Iris pigment epithelial cell (primary cell): ENCODE results near the gene CSF2RB.

Experiments used
- DNase-seq: peaks from one replicate; pipeline ENCODE4 v3.0.0-alpha.2; 2011; ENCODE audit warnings: low read depth

Gene CSF2RB

DNA sequence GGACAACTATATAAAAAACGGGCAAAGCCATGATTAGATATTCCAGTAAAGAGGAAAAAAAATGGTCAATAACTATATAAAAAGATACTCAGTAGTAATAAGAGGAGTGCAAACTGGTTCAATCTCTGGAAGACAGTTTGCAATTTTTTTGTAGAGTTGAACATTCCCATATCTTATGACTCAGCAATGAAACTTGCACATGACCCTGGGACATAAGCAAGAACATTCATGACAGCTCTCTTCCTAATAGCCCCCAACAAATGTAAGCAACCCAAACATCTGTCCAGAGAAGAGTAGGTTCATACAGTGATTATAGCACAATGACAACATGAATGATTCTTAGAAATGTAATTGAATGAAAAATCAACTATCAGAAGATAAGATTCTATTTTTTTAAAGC, 21.8 kb upstream of the CSF2RB start:
- DNase-seq: peak; percentile 6

DNA sequence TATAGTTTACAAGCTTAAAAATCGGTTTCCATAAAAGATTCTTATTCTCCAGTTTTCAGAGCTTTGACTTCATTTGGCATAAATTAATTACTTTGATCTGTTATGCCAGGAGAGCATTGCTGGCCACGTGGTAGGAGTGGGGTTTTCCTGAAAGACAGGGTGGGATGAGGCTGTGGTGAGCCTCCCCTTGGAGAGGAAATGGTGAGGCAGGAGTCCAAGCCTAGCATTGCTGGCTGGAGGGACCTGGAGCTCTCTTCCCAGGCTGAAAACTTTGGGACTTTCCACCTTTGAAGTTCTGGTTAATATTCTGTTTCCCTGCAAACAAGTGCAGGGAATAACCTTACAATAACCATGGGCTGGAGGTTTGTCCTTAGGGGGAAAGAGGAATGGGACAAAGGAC, 21.1 kb upstream of the CSF2RB start:
- no peak for DNase-seq

DNA sequence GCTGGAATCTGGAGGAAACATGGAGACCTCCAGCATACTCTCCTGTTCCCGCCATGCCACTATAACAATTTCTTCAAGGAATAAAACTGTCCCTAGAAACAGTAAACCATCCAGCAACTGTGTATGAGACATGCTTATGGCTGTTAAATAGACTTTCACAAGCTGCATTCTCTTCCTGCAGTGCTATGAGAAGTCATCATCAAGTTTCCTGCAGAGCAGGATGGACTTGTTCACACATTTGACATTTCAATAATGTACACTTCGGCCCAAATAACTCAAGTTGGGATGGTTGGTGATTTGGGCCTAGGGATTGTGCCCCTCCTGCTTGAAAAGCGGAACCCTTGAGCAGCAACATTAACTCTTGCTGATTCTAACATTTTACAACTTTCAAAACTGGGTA, 20.2 kb upstream of the CSF2RB start:
- no peak for DNase-seq

GRCh38 chr22:36894266-36894665, 19.2 kb upstream of the CSF2RB start:
- no peak for DNase-seq

- DNase-seq: no peak
Measured at GRCh38 chr22:36897611-36898010, 15.8 kb upstream of the CSF2RB start.

- DNase-seq: no peak
Measured at GRCh38 chr22:36898690-36899089, 14.7 kb upstream of the CSF2RB start.

DNA sequence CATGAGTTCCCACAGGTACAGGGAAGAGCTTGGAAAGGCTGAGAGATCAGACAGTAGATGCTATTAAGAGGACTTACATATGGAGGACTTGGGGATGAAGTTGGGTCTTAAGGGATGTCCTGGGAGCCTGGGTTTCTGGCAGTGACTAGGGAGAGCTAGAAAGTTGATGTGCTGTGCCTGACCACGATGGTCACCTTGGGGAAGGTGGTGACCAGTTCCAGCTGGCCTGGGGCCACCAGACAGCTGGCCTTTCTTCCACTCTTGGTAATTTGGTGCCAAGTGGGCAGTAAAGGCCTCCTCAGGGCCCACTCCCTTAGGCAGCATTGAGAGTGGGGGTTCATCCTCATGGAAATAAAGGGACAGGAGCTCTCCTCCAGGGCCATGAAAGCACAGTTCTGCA, 13.9 kb upstream of the CSF2RB start:
- DNase-seq: no peak

DNA sequence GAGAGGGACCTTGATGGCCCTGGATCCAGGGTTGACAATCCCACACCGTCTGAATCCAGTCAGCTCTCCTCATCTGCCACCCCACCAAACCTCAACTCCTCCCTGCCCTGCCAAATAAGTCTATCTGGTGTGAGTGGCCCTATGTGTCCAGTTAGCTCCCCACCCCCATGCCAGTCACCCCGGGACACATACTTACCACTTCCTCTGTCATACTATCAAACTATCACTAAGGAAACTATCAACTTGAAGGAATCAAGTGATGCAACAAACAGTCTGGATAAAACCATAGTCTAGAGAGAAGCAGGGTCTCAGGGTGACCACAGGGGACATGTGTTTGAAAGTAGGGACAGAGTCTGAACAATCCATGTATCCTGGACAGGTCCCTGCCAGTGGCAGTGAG, 13.2 kb upstream of the CSF2RB start:
- DNase-seq: no peak

DNA sequence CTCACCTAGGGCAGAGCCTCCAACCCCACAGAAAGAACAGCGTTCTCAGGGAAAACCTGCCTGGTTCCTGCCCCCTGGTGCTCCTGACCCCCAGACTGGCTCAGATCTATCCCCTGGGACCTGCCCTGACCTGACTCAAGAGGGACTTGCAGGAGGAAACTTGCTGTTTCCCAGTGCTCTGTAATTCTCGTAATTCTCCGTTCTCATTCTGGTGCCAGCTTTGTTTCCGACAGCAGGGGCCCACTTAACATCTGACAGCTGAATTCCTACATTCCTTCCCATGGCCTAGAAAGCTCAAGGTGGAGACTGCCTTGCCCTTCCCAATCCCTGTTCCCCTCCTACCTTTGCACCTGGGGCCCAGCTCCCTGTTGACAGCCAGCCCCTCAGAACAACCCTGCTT, 12.5 kb upstream of the CSF2RB start:
- no peak for DNase-seq

- DNase-seq: no peak
Measured at GRCh38 chr22:36901411-36902142, 11.9 kb upstream of the CSF2RB start.

DNA sequence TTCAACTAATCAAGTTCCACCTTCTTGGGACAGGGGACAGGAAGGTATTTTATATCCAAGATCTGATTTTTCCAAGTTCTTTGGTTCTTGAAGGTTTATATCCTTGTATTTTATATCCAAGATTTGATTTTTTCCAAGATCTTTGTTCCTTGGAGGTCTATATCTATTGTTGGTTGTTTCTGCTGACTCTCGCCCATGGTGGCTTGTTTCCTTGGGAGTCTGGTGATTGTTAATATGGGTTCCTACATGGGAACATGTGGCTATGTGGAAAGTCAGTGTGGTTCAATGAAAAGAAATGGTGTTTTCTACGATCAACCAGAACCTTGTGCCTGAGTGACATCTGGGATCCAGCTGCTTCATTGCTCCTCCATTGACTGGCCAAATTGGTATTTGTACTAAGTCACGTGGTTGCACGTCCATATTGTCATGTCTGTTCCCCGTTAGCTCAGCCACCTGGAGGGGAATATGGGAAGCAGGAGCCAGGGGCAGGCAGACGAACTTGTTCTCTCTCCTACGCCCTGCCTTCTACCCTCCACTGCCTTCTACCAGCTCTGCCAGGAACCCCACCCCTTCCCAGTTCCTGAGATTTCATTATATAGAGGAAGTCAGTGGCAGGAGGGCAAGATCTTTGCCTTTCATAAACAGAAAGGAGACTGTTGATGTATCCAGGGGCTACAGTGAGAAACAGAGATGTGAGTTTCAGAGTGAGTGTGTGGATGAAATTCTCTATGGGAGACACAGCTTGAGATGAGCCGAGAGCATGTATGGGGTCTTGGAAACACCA, 11.1 kb upstream of the CSF2RB start:
- DNase-seq: no peak

DNA sequence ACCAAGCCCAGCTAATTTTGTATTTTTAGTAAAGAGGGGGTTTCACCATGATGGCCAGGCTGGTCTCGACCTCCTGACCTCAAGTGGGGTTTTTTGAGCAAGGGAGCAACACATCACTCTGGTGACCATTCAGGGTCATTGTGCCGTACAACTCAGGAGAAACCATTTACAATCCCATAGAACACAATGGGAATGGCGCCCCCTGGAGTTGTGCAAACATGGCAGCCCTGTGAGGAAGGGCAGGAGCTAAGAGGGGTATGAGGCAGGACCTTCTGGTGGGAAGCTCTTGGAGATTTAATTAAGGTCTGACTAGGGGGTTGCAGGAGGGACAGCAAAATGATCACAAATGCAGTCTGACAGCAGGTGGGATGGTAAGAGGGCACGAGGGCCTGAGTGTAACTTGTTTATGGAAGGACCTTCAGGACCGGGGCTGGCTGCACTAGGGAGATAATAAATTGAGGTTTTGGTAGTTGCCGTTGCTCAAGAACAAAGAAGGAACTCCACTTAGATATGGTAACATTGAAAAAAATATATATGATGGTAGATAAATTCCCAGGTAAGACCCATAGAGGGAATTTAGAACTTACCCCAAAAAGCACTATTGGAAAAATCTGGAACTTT, 9.1 kb upstream of the CSF2RB start:
- DNase-seq: no peak

- no peak for DNase-seq
Measured at GRCh38 chr22:36907253-36908195, 5.9 kb upstream of the CSF2RB start.

- DNase-seq: no peak
Measured at GRCh38 chr22:36910461-36910860, 3.0 kb upstream of the CSF2RB start.

GRCh38 chr22:36911887-36912661, 1.4 kb upstream of the CSF2RB start:
- peak; percentile 2 for DNase-seq

DNA sequence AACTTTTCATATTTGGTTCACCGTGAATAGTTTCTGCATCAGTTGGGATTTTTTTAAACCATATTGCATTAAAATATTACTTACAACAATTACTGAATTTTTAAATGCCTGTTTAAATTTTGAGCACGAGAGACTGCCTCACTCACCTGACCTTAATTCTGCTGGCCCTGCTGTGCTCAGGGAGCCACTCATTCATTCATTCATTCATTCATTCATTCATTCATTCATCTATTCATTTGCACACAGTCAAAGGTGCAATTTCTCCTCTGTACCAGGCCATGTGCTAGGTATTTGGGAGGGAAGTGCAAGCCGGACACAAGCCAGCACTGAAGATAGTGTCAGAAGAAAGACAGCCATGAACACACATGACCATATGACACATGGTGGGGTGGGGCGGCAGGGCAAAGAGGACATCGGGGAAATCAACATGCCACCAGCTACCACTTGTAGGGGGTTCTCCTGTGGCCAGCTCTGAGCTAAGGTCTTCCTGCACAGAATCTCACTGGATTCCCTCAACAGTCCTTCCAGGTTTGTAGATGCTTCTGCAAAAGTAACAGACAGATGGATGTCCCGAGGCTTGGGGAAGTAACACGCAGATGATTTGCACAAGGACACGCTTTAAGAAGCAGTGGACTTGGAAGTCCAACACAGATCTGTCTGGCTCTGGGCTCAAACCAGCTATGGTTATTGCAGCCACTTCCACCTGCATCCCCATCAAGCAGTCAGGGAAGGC, 568 bp upstream of the CSF2RB start:
- DNase-seq: no peak

DNA sequence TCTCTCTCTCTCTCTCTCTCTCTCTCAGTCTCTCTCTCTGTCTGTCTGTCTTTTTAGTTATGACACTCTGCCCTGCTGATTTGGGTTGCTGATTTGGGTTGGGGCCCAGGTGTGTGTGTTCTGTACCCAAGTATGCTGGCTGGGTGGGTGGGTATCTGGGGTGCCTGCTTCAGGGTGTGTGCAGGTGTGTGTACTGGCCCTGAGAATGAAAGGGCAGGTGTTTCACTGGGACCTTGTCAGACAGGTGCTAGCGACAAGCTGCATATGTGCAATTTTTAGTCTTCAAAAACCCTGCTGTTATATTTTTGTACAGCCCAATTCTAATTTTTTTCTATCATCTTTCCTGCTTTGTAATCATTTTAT, 943 bp downstream of the CSF2RB start:
- no peak for DNase-seq

DNA sequence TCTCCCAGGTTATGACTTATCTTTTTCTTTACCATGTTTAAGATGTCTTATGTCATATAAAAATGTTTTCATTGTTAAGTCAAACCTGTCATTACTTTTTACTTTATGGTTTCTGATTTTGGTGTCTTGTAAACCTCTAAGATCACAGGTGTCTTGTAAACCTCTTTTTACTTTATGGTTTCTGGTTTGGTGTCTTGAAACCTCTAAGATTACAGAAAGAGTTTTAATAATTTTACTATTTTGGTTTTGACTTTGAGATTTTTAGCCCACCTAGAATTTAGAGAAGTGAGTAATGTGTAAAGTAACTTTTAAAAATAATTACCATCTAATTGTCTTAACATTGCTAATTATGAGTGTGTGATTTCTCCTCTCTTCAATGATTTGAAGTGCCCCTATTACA, 2.6 kb downstream of the CSF2RB start:
- DNase-seq: no peak

DNA sequence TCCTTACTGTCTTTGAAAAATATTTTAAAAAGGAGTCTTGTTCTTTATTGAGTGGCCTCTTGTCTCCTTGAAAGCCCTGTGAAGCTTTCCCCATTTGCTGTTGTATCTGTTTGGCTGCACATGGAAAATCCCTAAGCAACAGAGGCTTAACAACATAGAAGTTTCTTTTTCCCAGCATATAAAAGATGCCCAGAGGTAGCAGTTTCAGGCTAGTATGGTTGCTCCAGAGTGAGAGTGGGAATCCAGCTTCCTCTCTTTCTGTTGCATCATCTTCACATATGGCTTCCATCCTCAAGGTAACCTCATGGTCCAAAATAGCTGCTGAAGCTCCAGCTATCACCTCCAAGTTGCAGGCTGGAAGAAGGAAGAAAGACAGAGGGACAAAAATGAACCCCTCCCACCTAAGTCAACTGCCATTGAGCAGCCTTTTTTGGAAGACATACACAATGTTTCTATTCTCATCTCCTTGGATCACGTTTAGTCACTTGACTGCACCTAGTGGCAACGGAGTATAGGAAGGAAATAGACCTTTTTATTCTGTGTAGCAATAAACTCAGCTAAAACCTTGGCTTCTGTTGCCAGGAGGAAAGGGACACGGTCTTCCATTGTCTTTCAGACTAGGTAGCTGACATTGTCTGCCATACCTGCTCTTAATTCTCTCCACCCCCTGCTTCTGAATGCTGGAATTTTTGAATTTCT, 5.3 kb downstream of the CSF2RB start:
- no peak for DNase-seq
